ENCODE data around the gene MISP. TPM values are rescaled to one million over a fixed set of nuclear protein-coding genes. Genes with fewer than 3 reads are reported as not detected.

MISP gene
- total and polyA plus RNA-seq, 9 of the 15 experiments (the other 6 are each of a cell fraction or from before 2014, with no cell fraction given), result 0.04 to 0.29 (median 0.05) TPM; not detected in 5

- TF ChIP-seq CEBPG (CRISPR knock-in tag; IDR thresholded peaks at IDR 0.05) (no peak), CEBPG (tag; conservative IDR thresholded peaks at IDR 0.05 in 1 of 2, IDR thresholded peaks at IDR 0.05 in 1 of 2) (no peak), NFRKB (IDR thresholded peaks at IDR 0.05; ENCODE audit: low read depth) (no peak), FOS (IDR thresholded peaks at IDR 0.05; ENCODE audit: extremely low read depth, insufficient read length) (peak; percentile 63), CHCHD3 (CRISPR knock-in tag; IDR thresholded peaks at IDR 0.05) (no peak), ZNF79 (CRISPR knock-in tag; IDR thresholded peaks at IDR 0.05; ENCODE audit: low read depth) (no peak), PTRF (tag; IDR thresholded peaks at IDR 0.05) (no peak), SP2 (IDR thresholded peaks at IDR 0.05; ENCODE audit: extremely low read depth, low read depth, low read length, poor library complexity, severe bottlenecking) (no peak), JUND (IDR thresholded peaks at IDR 0.05; ENCODE audit: borderline replicate concordance, low read depth, low read length) (peak; percentile 61), JUND (tag; IDR thresholded peaks at IDR 0.05; ENCODE audit: borderline replicate concordance, low read depth, low read length) (peak; percentile 36; the same call in 1 of the 3 replicates), RREB1 (CRISPR knock-in tag; IDR thresholded peaks at IDR 0.05) (no peak), EWSR1 (IDR thresholded peaks at IDR 0.05; ENCODE audit: borderline replicate concordance, low read depth, partially characterized antibody) (no peak), ZNF444 (CRISPR knock-in tag; IDR thresholded peaks at IDR 0.05) (no peak), CAMTA2 (CRISPR knock-in tag; conservative IDR thresholded peaks at IDR 0.05) (no peak), ASH1L (IDR thresholded peaks at IDR 0.05; ENCODE audit: borderline replicate concordance, low read depth, partially characterized antibody) (peak; percentile 84), KHSRP (IDR thresholded peaks at IDR 0.05) (no peak), TFAM (CRISPR knock-in tag; conservative IDR thresholded peaks at IDR 0.05) (no peak)
- TF ChIP-seq, protein P1, sequence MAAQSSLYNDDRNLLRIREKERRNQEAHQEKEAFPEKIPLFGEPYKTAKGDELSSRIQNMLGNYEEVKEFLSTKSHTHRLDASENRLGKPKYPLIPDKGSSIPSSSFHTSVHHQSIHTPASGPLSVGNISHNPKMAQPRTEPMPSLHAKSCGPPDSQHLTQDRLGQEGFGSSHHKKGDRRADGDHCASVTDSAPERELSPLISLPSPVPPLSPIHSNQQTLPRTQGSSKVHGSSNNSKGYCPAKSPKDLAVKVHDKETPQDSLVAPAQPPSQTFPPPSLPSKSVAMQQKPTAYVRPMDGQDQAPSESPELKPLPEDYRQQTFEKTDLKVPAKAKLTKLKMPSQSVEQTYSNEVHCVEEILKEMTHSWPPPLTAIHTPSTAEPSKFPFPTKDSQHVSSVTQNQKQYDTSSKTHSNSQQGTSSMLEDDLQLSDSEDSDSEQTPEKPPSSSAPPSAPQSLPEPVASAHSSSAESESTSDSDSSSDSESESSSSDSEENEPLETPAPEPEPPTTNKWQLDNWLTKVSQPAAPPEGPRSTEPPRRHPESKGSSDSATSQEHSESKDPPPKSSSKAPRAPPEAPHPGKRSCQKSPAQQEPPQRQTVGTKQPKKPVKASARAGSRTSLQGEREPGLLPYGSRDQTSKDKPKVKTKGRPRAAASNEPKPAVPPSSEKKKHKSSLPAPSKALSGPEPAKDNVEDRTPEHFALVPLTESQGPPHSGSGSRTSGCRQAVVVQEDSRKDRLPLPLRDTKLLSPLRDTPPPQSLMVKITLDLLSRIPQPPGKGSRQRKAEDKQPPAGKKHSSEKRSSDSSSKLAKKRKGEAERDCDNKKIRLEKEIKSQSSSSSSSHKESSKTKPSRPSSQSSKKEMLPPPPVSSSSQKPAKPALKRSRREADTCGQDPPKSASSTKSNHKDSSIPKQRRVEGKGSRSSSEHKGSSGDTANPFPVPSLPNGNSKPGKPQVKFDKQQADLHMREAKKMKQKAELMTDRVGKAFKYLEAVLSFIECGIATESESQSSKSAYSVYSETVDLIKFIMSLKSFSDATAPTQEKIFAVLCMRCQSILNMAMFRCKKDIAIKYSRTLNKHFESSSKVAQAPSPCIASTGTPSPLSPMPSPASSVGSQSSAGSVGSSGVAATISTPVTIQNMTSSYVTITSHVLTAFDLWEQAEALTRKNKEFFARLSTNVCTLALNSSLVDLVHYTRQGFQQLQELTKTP (IDR thresholded peaks at IDR 0.05; ENCODE audit: low read depth in 1 of 2, partially characterized antibody in 2 of 2), result no peak
- TF ChIP-seq, protein P2, sequence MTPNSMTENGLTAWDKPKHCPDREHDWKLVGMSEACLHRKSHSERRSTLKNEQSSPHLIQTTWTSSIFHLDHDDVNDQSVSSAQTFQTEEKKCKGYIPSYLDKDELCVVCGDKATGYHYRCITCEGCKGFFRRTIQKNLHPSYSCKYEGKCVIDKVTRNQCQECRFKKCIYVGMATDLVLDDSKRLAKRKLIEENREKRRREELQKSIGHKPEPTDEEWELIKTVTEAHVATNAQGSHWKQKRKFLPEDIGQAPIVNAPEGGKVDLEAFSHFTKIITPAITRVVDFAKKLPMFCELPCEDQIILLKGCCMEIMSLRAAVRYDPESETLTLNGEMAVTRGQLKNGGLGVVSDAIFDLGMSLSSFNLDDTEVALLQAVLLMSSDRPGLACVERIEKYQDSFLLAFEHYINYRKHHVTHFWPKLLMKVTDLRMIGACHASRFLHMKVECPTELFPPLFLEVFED (CRISPR knock-in tag; conservative IDR thresholded peaks at IDR 0.05), result no peak
Measured at GRCh38 chr19:756236-756635, 5.3 kb downstream of the MISP start (continued).
